HG03066 (cell line): ENCODE results near the gene YY2.
"Not testable (repeated sequence)": the region's sequence is repeated elsewhere in the genome, so short reads cannot be mapped to it uniquely, and the experiment has no call there.

ENCODE experiments used
- ATAC-seq: cut with Tn5 transposase; IDR thresholded peaks from one replicate; pipeline ENCODE4 v1.9.1; 2021; ENCODE audit warnings: low read depth; ENCODE audit not compliant: unreplicated experiment

Gene YY2

DNA sequence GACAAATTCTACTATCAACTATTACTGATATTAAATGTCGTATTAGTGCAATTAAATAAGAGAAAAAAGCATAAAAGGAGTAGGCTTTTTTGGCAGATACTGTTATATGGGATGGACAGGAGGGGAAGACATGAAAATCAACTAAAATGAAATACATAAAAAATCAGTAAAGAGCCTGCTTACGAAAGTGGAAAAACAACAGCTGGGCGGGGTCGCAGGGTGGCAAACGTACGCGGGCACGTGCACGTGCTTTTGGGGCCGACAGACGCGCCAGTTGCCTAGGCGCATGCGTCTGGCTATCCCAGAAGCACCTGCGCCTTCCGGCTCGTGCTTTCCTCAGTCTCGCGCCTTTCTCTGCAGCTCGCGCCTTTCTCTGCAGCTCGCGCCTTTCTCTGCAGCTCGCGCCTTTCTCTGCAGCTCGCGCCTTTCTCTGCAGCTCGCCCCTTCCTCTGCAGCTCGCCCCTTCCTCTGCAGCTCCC is at the start of gene YY2:
Gene YY2, plus strand, starts transcription at position 51 of the 479 bp plus-strand sequence. CDS start 498 bp downstream, outside the sequence.
- ATAC-seq = no peak

DNA sequence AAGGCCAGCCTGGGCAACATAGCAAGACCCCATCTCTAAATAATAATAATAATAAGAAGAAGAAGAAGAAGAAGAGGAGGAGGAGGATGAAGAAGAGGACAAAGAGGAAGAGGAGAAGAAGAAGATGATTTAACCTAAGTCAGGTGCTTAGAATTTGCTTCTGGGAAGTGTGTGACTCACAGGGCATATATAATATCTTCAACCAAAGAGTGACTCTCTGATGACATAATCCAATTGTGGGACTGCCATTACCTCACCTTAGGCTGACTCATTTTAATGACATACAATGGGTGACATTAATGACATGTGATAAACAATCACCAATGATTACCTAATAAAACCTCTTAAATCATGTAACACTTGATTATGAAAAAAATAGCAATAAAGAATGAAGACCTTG is 49.1 kb upstream of the YY2 start:
- no peak for ATAC-seq

DNA sequence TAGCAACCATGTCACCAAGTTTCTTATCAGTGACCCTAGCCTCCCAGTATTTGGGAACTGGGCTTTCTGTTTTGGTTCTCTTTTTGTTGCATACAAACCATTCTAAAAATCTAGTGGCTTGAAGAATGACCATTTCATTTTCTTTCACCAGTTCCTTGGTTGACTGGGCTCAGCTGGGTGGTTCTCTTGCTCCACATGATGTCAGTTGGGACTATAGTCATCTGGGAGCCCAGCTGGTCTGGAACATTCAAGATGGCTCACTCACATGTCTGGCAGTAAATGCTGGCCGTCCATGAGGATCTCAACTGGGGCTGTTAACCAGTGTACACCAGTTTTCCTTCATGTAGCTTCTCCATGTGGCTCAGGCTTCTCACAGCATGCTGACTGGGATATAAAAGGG is 44.0 kb upstream of the YY2 start:
- ATAC-seq = no peak

DNA sequence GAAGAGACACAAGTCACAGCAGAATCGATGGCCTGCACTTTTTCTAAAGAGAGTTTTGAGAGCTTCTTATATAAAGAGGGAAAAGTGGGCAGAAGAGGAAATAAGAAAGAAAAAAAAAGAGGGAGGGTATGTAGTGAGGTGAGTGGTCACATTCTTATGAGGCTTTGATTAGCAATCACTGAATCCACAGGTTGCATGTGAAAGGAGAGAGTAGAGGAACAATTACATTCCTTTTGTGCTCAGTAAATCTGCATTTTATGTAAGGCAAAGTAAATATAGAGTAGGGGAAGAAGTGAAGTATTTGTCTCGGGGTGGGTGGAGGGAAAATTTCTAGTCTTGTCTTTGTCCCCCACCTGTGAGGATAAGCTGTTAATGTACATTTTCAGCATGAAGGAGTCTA is 43.2 kb upstream of the YY2 start:
- no peak for ATAC-seq

DNA sequence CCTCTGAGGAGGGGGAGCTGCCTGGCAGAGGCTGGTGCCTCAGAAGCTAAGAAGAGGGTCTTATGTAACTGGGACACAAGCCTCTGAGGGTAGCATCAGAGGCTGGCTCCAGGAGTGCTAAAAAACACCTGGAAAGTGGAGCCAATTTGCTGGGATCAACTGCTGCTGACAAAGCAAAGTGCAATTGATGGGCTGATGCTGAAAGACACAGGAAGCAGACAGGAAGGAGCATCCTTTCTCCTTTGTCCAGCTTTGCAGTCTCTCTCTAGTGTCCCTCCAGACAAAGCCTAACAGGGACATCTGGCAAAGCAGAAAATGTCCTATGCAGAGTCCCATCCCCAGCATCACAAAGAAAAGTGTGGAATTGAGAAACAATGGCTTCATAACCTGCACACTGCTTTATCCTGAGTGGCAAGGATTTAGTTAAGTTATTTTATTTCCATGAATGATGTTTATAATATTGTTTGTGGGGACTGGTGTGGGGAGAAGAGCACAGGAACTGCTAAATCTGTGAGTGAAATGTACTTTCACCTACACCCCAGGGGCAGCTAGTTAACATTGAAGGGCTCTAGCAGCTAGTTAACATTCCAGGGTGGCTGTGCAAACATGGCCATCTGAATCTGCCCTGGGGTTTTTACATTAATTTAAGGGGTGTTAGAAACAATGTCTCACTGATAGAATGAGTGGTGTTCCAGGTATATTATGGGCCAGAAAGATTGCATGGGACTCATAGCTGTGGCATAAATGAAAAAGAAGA is 42.0 kb upstream of the YY2 start:
- ATAC-seq = no peak

DNA sequence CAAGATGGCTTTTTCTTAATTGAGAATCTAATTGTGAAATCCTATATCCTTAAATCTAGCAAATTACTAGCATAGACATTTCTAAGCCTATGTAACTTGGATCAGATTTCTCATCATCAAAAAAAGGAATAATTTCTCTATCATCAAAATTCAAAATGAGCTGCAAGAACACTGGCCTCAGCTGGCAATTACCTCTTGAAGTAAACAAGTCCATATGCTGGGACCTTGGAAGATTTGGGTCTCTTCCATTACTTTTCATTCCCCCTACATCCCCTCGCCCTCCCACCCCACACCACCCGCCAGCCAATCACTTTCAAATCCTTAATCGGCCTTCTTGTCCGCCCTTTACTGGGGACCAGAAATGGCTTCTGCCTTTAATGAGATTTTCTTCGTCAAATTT is 39.7 kb upstream of the YY2 start:
- ATAC-seq = no peak

DNA sequence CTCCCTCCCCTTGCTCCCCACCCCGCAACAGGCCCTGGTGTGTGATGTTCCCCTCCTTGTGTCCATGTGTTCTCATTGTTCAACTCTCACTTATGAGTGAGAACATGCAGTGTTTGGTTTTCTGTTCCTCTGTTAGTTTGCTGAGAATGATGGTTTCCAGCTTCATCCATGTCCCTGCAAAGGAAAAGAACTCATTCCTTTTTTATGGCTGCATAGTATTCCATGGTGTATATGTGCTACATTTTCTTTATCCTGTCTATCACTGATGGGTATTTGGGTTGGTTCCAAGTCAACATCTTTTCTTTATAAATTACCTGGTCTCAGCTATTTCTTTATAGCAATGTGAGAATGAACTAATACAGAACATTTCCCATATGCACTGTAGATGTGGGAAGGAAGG is 35.6 kb upstream of the YY2 start:
- ATAC-seq = not testable (repeated sequence)

DNA sequence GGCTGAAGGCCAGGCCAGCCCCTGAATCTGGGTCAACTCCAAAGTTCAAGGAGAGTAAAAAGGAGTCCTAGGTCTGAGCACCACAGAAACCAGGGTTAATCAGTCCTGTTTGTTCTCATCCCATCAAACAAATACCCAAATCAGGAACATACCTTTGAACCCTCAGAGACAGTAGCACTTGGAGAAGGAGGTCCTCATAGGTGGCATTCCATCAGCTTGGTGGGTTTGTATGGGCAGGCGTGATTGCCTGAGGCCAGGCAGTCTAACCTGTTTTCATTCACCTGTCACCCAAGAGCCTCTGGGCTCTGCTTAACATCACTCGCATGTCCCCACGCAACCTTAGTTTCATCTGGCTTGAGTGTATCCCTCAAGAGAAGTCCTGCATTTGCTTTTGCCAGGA is 33.9 kb upstream of the YY2 start:
- ATAC-seq = no peak

DNA sequence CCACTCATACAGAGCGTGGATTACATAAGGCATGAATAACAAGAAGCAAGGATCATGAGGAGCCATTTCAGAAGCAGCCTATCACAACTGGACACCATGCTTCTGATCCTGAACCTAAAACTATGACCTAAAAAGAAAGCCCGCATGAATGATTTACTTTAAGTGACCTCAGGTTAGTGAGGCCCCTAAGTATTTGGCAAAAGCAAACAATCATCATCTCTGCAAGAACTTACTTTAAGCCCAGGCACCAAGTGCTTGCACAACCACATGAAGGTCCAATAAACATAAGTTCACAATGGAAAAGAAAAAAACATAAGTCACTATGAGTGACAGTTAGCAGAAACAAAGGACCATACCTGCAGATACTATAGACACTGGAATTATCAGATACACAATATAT is 24.3 kb upstream of the YY2 start:
- ATAC-seq = no peak

DNA sequence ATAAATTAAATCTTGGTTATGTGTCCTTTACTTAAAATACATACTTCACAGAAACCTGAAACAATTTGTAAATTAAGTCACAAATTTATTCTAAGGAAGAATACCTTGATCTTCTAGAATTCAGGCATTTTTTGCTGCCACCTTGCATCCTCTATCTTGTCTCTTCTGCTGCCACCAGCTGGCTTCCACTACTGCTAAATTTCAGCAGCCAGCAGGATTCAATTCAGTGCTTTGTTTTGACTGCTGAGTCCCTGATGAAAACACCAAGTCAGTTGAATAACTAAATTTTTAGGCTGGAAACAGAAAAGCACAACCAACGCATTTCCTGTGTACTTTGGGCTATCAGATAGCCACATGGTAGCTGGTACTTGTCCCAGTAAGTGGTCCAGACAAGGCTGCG is 18.7 kb upstream of the YY2 start:
- no peak for ATAC-seq

DNA sequence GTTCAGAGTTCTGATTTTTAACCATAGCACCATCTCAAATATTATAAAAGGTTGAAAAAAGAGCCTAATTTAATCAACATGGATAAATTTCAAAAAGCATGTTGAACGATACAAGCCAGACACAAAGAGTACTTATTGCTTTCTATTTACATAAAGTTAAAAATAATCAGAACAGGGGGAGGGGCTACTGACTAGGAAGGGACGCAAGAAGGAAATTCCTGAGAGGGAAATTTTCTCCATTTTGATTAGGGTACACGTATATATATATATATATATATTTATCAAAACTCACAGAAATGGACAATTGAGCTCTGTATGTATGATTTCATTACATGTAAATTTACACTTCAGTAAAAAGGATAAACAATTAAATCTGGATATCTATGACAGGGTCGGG is 16.9 kb upstream of the YY2 start:
- ATAC-seq = peak; percentile 13

DNA sequence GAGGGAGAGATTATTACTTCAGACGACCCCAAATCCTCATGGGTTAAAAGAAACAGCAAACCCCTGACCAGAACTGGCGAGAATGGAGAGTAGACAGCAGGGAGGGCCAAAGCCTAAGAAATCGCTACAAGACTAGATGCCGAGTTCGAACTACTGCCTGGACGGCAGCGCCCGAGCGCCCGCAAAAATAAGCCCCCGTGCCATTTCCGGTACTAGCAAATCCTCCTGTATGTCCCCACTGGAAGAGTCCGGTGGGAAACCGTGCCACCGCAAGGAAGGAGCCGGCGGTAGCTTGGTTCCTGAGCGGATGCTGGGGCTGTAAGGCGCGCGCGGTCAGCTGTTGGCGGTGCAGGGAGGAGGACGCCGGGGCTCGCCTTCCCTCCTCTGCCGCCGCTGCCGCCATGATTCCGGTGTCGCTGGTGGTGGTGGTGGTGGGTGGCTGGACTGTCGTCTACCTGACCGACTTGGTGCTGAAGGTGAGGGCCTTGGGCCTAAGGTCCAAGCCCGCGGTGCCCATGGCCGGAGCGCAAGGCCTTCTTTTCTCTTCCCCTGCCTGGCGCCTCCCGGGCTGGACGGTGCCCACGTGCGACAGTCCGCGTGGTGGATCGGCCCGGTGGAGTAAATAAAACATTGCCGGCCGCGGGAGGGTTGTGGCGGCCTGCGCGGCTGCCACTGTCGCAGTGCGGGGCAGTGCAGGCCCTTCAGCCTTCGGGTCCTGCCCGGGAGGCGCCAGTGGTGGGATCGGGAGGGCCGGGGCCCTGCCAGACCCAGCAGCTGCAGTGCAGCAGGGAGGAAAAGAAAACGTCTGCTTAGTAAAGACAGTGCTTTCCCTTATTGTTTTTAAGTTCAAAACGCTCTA is 16.2 kb upstream of the YY2 start, which contains the start of gene MBTPS2:
Gene MBTPS2, plus strand, starts transcription at position 284 of the 859 bp plus-strand sequence. Its CDS starts 118 bp downstream, at position 402.
- peak; percentile 89 for ATAC-seq

DNA sequence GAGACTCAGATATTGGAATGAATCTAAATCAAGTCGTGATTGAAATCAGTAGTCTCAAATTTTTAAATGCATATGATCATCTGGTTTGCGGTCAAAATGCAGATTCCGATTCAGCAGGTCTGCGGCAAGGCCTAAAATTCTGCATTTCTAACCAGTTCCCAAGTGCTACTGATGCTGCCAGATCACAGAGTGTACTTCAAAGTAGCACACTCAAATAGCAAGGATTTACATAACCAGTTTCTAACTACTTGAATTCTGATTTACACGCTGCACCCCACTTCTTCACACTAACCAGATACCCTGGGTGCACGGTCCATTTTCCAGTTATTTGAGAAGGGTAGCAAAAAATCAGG is 15.6 kb upstream of the YY2 start:
- peak; percentile 24 for ATAC-seq

DNA sequence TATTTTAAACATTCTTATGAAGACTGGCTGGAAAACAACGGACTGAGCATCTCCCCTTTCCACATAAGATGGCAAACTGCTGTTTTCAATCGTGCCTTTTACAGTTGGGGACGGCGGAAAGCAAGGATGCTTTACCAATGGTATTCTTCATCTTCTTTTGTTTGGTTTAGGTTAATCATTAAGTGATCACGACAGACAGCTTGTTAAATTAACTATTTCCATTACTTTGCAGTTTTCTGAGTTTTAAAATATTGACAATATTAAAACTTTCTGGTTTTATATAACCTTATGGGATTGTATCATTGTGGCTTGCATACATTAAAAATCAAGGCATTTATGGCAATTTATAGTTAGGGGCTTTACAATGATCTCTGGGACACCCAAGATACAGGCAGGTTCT is 12.6 kb upstream of the YY2 start:
- ATAC-seq = no peak

DNA sequence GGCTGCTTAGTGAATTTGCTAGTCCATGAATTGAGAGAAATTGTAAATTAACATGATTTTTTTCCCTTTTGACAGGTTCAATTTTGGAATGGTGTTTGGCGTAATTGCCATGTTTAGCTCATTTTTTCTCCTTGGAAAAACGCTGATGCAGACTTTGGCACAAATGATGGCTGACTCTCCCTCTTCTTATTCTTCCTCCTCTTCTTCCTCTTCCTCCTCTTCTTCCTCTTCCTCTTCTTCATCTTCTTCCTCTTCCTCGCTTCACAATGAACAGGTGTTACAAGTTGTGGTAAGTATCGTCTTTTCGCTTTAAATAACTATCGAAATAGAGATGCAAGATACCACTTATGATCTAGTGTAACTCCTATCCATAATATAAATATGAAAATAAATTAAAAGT is 10.7 kb upstream of the YY2 start:
- no peak for ATAC-seq

DNA sequence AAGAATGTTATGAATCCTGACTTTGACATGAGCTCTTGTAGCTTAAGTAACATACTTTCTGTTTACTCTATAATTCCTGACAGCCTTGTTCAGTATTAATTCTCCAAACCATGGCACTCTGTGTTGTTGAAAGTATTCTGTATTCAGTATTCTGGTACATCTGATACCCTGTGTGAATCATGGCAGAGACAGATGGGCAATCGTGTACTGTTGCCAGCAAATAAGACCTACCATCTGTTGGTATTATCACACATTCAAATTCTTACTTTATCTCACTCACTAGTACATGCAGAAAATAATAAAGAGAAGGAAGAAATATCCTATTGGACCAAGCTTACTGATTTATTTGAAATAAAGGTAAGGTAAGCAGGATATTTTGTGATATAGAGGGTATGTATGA is 8.4 kb upstream of the YY2 start:
- ATAC-seq = no peak

DNA sequence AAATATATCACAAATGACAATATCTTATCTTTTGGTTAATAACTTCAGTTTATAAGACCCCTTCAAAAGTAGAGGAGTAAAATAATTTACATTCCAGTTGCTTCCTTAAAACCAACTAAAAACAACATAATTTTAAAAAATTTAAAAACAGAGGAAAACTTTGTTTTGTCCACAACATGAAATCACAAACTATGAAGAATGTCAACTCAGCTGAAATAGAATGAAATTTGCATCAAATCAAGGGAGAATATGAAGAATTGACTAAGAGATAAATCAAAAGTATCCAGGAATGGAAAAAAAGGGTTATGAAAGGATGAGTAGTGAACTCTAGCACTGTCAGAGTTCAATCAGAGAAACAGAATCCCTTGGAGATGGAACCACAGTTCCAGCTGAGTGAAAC is 2.2 kb upstream of the YY2 start:
- no peak for ATAC-seq

DNA sequence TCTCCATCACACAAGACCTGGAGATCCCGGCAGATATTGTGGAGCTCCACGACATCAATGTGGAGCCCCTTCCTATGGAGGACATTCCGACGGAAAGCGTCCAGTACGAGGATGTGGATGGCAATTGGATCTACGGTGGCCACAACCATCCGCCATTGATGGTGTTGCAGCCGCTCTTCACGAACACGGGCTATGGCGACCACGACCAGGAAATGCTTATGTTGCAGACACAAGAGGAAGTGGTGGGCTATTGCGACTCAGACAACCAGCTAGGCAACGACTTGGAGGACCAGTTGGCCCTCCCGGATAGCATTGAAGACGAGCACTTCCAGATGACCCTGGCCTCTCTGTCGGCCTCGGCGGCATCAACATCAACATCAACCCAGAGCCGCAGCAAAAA is 717 bp downstream of the YY2 start:
- ATAC-seq = no peak

DNA sequence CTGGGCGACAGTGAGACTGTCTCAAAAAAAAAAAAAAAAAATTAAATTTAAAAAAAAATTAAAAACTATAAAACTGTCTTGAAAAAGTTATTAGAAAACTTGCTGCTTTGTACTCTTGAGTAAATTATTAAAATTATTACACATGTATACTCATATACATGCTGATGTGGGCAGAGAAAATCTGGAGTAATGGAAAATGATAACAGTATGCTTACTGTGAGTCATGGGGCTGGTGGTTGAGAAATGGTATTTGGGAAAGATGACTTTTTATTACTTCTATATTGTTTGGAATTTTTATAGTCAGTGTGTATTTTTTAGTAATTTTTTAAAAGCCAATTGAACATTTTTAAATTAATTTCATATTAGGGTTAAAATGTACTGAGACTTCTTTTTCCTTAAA is 7.5 kb downstream of the YY2 start:
- ATAC-seq = no peak

DNA sequence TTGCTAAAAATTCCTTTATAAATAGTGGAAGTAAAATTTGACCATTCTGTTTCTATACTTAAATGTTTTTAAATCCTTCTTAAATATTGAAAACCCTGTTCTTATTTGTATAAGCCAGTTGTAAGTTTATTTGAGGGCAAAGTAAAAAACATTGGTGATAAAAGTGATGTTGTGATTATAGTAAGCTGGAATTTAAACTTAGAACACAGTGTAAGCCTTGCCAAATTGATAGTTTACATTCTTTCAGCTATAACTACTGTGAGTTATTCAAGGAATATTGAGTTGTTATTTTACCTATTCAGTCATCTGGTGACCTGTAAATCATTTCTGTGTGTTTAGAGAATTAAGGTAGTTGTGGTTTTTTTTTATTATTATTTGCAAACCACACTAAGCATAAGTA is 9.6 kb downstream of the YY2 start:
- ATAC-seq = no peak

DNA sequence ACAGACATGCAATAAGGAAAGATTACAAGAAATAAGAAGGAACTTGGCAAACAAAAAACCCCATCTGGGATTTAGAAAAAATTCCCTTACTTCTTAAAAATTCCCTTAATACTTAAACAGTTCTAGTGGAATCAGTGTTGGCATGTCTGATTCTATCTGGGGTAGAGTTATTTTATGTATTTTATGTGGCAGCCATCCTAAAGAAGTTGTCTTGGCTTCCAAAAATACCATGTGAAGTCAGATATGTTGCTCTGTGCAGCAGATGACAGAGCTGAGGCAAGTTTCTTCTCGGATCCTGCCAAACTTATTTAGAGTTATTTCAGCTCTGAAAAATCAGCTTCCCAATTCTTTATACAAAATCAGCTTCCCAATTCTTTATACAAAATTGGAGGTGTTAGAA is 14.7 kb downstream of the YY2 start:
- ATAC-seq = no peak
